Measurements from ENCODE around the gene THBS4.

Gene THBS4

GRCh38 chr5:80124121-80124918 is 89.2 kb downstream of the THBS4 start:
- DNase-seq, result no peak
- no peaks in the 10 kb centered on the region for H3K9me3 Mint-ChIP-seq
- H3K27me3 Mint-ChIP-seq, result no peaks in the 10 kb centered on the region
- no peak for ATAC-seq (replicated peaks)
- H3K27ac Mint-ChIP-seq, result peak overlapping the region in 1 of 2 donors; percentile 44
- no peak overlapping the region for H3K4me3 Mint-ChIP-seq
- H3K4me1 Mint-ChIP-seq (ENCODE audit: low read depth in 2 of 2), result peaks cover 17 to 21% of the 10 kb centered on the region in 2 donors
- no peaks in the 10 kb centered on the region for H3K36me3 Mint-ChIP-seq (ENCODE audit: insufficient read depth)

GRCh38 chr5:80125022-80125961 is 90.1 kb downstream of the THBS4 start:
- no peaks in the 10 kb centered on the region for H3K9me3 Mint-ChIP-seq
- ATAC-seq (replicated peaks) (no peak), DNase-seq (no peak)
- H3K36me3 Mint-ChIP-seq (ENCODE audit: insufficient read depth), result no peaks in the 10 kb centered on the region
- peak overlapping the region in 1 of 2 donors; percentile 5 for H3K27ac Mint-ChIP-seq
- peak overlapping the region in 1 of 2 donors; percentile 5 for H3K4me3 Mint-ChIP-seq
- peaks cover 17 to 21% of the 10 kb centered on the region in 2 donors for H3K4me1 Mint-ChIP-seq (ENCODE audit: low read depth in 2 of 2)
- H3K27me3 Mint-ChIP-seq, result no peaks in the 10 kb centered on the region

GRCh38 chr5:80125962-80126480 is 90.9 kb downstream of the THBS4 start:
- H3K27ac Mint-ChIP-seq, result peak overlapping the region in 1 of 2 donors; percentile 5
- H3K27me3 Mint-ChIP-seq, result no peaks in the 10 kb centered on the region
- H3K9me3 Mint-ChIP-seq, result no peaks in the 10 kb centered on the region
- ATAC-seq (replicated peaks) (peak; percentile 61), DNase-seq (no peak)
- H3K36me3 Mint-ChIP-seq (ENCODE audit: insufficient read depth), result no peaks in the 10 kb centered on the region
- peaks cover 17 to 21% of the 10 kb centered on the region in 2 donors for H3K4me1 Mint-ChIP-seq (ENCODE audit: low read depth in 2 of 2)
- peak overlapping the region in 1 of 2 donors; percentile 5 for H3K4me3 Mint-ChIP-seq

- H3K27me3 Mint-ChIP-seq, result no peaks in the 10 kb centered on the region
- H3K9me3 Mint-ChIP-seq, result no peaks in the 10 kb centered on the region
- H3K27ac Mint-ChIP-seq, result no peak overlapping the region
- no peak for DNase-seq
- H3K4me1 Mint-ChIP-seq (ENCODE audit: low read depth in 2 of 2), result peaks cover 17 to 21% of the 10 kb centered on the region in 2 donors
- no peak overlapping the region for H3K4me3 Mint-ChIP-seq
- H3K36me3 Mint-ChIP-seq (ENCODE audit: insufficient read depth), result peaks cover 4% of the 10 kb centered on the region
- ATAC-seq (replicated peaks), result peak; percentile 31
These were observed 92.0 kb downstream of the THBS4 start for GRCh38 chr5:80127116-80127552.

- Mint-ChIP-seq H3K4me3 (no peak overlapping the region), H3K4me1 (ENCODE audit: low read depth in 2 of 2) (peaks cover 21% of the 10 kb centered on the region in 2 donors), H3K27ac (no peak overlapping the region), H3K9me3 (no peaks in the 10 kb centered on the region), H3K36me3 (ENCODE audit: insufficient read depth) (peaks cover 4% of the 10 kb centered on the region), H3K27me3 (no peaks in the 10 kb centered on the region)
- no peak for DNase-seq
- no peak for ATAC-seq (replicated peaks)
These were observed 93.0 kb downstream of the THBS4 start for GRCh38 chr5:80128141-80128540.

- no peaks in the 10 kb centered on the region for H3K27me3 Mint-ChIP-seq
- no peak for ATAC-seq (replicated peaks)
- peaks cover 21 to 24% of the 10 kb centered on the region in 2 donors for H3K4me1 Mint-ChIP-seq (ENCODE audit: low read depth in 2 of 2)
- DNase-seq, result no peak
- H3K9me3 Mint-ChIP-seq, result no peaks in the 10 kb centered on the region
- no peak overlapping the region for H3K4me3 Mint-ChIP-seq
- H3K27ac Mint-ChIP-seq, result no peak overlapping the region
- H3K36me3 Mint-ChIP-seq (ENCODE audit: insufficient read depth), result peaks cover 4% of the 10 kb centered on the region
These were observed 94.0 kb downstream of the THBS4 start for GRCh38 chr5:80129146-80129545.
